ENCODE data around the gene ZFX.
"Not testable (repeated sequence)": the region's sequence is repeated elsewhere in the genome, so short reads cannot be mapped to it uniquely, and the experiment has no call there.

The ZFX gene

GRCh38 chrX:24149351-24150050, at the start of gene ZFX:
Gene ZFX (plus strand): TSS chrX:24149729. CDS start chrX:24172743, 23,014 bp downstream.
- peak; percentile 35 to 53 for DNase-seq (ENCODE audit: low read depth in 2 of 2, low spot score in 1 of 2)

- DNase-seq (ENCODE audit: low read depth in 2 of 2, low spot score in 1 of 2): no peak
Observed at GRCh38 chrX:24100713-24101112, 48.8 kb upstream of the ZFX start.

- DNase-seq (ENCODE audit: low read depth in 2 of 2, low spot score in 1 of 2): no peak
Observed at GRCh38 chrX:24110069-24110468, 39.5 kb upstream of the ZFX start.

- no peak for DNase-seq (ENCODE audit: low read depth in 2 of 2, low spot score in 1 of 2)
Observed at GRCh38 chrX:24113181-24113580, 36.3 kb upstream of the ZFX start.

DNA sequence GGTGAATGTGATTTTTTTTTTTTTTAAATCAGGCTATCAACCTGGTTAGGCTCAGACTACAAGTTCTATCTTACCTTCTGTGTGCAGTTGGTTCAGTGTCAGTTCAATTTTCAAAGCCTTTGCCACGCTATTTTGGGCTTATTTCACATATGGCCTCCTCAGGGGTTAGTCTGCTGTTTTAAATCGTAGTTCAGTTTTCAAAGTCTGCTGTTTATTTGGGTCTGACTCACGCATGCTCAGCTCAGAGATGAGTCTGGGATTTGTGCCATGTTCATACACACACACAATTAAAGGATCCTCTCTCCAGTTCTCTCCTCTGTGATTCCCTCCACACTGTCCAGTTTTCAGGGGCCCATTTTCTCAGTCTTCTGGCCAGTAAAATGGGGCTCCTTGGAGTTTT, 32.3 kb upstream of the ZFX start:
- DNase-seq (ENCODE audit: low read depth in 2 of 2, low spot score in 1 of 2): no peak

DNA sequence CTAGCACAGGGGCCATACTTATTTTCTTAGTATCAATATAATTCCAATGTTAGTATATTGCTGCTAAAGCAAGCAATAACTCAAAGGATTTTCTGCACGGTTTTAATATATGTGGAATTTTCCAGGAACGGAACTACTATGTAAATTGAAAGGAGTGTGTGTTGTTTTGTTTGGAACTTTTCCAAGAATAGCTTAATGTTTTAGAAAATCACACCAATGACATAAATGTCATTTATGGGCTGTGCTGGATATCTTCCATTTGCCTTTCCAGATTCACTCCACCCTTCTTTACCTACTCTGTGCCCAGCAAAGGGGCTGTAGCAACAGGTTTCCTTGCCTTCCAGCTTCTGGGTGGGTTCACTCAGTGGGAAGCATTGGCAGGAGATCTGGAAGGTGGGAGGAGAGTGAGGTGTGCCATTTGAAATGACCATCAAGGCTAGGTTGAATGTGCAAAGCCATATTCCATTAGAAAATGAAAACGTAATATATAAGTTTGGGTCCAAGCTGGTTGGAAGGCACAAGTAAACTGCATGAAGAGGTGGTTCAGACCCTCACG, 25.2 kb upstream of the ZFX start:
- no peak for DNase-seq (ENCODE audit: low read depth in 2 of 2, low spot score in 1 of 2)

GRCh38 chrX:24125028-24125612, 24.4 kb upstream of the ZFX start:
- no peak for DNase-seq (ENCODE audit: low read depth in 2 of 2, low spot score in 1 of 2)

DNA sequence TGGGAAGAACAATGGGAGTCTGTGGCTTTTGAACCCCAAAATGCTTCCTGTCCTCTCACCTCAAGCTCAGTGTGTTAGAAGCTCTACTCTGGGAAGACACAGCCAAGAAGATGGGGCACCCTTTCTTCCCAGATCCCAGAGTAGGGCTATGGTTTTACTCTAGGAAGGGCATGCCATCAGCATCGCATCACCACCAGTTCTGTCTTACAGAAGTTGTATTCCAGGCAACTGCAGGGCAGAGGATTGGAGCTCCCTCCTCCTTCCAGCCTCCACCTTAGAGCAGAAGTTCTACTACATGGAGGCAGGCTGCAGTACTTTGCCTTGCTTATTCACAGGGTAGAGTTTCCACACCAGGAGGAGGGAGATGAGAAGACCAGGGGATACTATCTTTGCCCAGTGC, 18.1 kb upstream of the ZFX start:
- no peak for DNase-seq (ENCODE audit: low read depth in 2 of 2, low spot score in 1 of 2)

DNA sequence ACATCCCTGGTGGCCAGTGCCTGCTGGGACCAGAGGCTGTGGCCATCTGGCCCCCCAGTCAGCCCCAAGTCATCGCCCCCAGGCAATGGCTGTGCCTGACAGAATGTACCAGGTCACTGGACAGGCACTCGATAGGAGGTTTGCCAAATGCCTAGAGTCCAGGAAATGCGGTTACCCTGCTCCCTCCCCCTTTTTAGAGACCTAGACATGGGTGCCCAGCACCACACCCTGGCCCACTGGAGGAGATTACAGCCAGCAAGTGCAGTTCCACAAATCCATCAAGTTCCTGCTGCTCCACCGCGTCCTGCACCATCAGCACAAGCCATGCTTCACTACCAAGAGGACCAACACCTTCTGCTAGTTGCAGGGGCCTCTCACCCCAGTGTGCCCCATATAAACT, 16.2 kb upstream of the ZFX start:
- no peak for DNase-seq (ENCODE audit: low read depth in 2 of 2, low spot score in 1 of 2)

GRCh38 chrX:24135768-24136167, 13.8 kb upstream of the ZFX start:
- not testable (repeated sequence) for DNase-seq (ENCODE audit: low read depth in 2 of 2, low spot score in 1 of 2)

DNA sequence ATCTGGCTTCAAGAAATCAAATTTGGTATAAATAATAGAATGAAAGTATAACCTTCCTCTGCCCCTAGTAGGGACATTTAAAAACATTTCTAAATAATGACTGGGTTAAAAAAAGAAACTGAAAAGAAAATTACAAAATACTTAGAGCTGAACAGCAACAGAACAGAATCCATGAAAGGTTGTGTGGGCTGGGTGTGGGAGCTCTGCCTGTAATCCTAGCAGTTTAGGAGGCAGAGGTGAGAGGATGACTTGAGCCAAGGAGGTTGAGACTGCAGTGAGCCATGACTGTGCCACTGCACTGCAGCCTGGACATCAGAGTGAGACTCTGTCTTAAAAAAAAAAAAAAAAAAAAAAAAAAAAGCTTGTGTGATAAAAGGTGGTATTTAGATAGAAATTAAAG, 12.3 kb upstream of the ZFX start:
- DNase-seq (ENCODE audit: low read depth in 2 of 2, low spot score in 1 of 2): no peak

GRCh38 chrX:24143982-24144381, 5.5 kb upstream of the ZFX start:
- DNase-seq (ENCODE audit: low read depth in 2 of 2, low spot score in 1 of 2): not testable (repeated sequence)

GRCh38 chrX:24144528-24144927, 5.0 kb upstream of the ZFX start:
- DNase-seq (ENCODE audit: low read depth in 2 of 2, low spot score in 1 of 2): no peak

- DNase-seq (ENCODE audit: low read depth in 2 of 2, low spot score in 1 of 2): no peak
Observed at GRCh38 chrX:24145303-24146186, 4.0 kb upstream of the ZFX start.

- DNase-seq (ENCODE audit: low read depth in 2 of 2, low spot score in 1 of 2): no peak
Observed at GRCh38 chrX:24146283-24146949, 3.1 kb upstream of the ZFX start.

DNA sequence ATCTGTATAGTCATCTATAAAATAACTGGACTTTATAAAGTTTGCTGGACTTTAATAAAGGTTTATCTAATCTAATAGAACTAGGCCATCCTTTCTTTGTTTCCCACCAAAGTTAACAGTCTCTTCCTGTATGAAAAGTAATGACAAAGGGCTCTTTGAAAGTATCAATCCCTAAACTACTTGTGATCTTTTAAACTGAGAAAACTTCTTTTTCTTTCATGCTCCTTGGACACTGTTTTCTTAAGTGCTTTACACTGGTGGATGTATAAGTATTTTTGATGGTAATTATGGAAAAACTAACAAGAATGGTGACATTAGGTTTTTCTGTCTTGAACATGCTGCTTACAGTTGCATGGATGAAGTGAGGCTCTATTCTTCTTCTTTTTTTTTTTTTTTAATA, 2.4 kb upstream of the ZFX start:
- no peak for DNase-seq (ENCODE audit: low read depth in 2 of 2, low spot score in 1 of 2)

GRCh38 chrX:24148121-24148520, 1.4 kb upstream of the ZFX start:
- no peak for DNase-seq (ENCODE audit: low read depth in 2 of 2, low spot score in 1 of 2)

- peak; percentile 0 to 17 for DNase-seq (ENCODE audit: low read depth in 2 of 2, low spot score in 1 of 2)
Observed at GRCh38 chrX:24148535-24149350, 786 bp upstream of the ZFX start.

GRCh38 chrX:24150051-24150790, 692 bp downstream of the ZFX start:
- DNase-seq (ENCODE audit: low read depth in 2 of 2, low spot score in 1 of 2): peak; percentile 60 to 75

- DNase-seq (ENCODE audit: low read depth in 2 of 2, low spot score in 1 of 2): no peak
Observed at GRCh38 chrX:24150898-24151297, 1.4 kb downstream of the ZFX start.

All from stimulated activated CD8-positive, alpha-beta memory T cell treated with anti-CD3 and anti-CD28 coated beads, Interleukin-4, amount 100 ng/mL, for 1 hour (primary cell).